Endothelial cell of umbilical vein (primary cell): ENCODE data around the gene CHSY3. TPM values are rescaled to one million over a fixed set of nuclear protein-coding genes. Genes with fewer than 3 reads are reported as not detected.

ENCODE experiments used
- BruUV-seq: library from RNA; stranded (reverse); fragments of 400-500 nt; replicated peaks from 2 replicates; lab custom pipeline; 2021; lab: Mats Ljungman, UMichigan
- CTCF ChIA-PET: fragments of 300-600, 350-600 bp; sonication (Branson Sonifier 250); formaldehyde crosslinking; loops from one replicate; lab custom pipeline; 2021; ENCODE audit warnings: antibody characterized with exemption, inconsistent platforms; lab: Charles Lee
- POLR2A ChIA-PET: fragments of 300-600, 350-600 bp; sonication (Branson Sonifier 250); formaldehyde crosslinking; loops from one replicate; lab custom pipeline; 2021; ENCODE audit warnings: antibody characterized with exemption, inconsistent platforms; lab: Charles Lee
- DNase-seq: peaks from one replicate; pipeline ENCODE4 v3.0.0-alpha.2; 2011; ENCODE audit warnings: low read depth, low spot score
- FAIRE-seq: peaks from 2 replicates; lab custom pipeline; 2011; peaks lifted over from hg19 to GRCh38; lab: Jason Lieb, UNC
- H2AFZ ChIP-seq: 2 replicates; pipeline ENCODE4 v1.6.0; 2012; ENCODE audit warnings: low read depth, low read length, control low read depth, inconsistent platforms
- H3K27ac ChIP-seq: 2 replicates; pipeline ENCODE4 v1.5.1; 2011; ENCODE audit warnings: low read depth, mild to moderate bottlenecking, control low read depth, low read length, moderate library complexity; ENCODE audit not compliant: insufficient read depth
- H3K27me3 ChIP-seq, 2 experiments: 2 replicates each; pipeline versions ENCODE4 v1.6.0 to v1.6.1; 2011; ENCODE audit warnings: low read length in 2 of 2, mixed read lengths in 1 of 2; ENCODE audit not compliant: control insufficient read depth in 2 of 2, insufficient read depth in 2 of 2
- H3K36me3 ChIP-seq, 2 experiments: 2 replicates in 1 of 2; 3 replicates in 1 of 2; pipeline ENCODE4 v1.5.1; 2011; ENCODE audit warnings: low read length in 2 of 2, mild to moderate bottlenecking in 1 of 2, moderate library complexity in 1 of 2; ENCODE audit not compliant: control insufficient read depth in 2 of 2, insufficient read depth in 2 of 2; ENCODE audit errors: extremely low read depth in 1 of 2
- H3K4me1 ChIP-seq: 3 replicates; pipeline ENCODE4 v1.5.1; 2011; ENCODE audit warnings: mild to moderate bottlenecking, low read length; ENCODE audit not compliant: control insufficient read depth, insufficient read depth; ENCODE audit errors: extremely low read depth
- H3K4me2 ChIP-seq: 2 replicates; pipeline ENCODE4 v1.6.1; 2011; ENCODE audit warnings: low read length, control low read depth, mixed read lengths; ENCODE audit not compliant: insufficient read depth
- H3K4me3 ChIP-seq, 3 experiments: fragments of 200-600 bp in 1 of 3; sonication (generic), shearing (Covaris generic) in 1 of 3; replicated peaks in 1 of 3; 2 replicates each; pipeline ENCODE4 v1.5.1; 2011 to 2016; ENCODE audit warnings: control low read depth in 3 of 3, low read length in 3 of 3, mild to moderate bottlenecking in 2 of 3, inconsistent platforms in 1 of 3, low read depth in 1 of 3, moderate library complexity in 1 of 3; ENCODE audit not compliant: insufficient read depth in 1 of 3
- H3K79me2 ChIP-seq: 2 replicates; pipeline ENCODE4 v1.6.0; 2012; ENCODE audit warnings: low read length, inconsistent platforms; ENCODE audit not compliant: control insufficient read depth, insufficient read depth
- H3K9ac ChIP-seq: replicated peaks from 2 replicates; pipeline ENCODE3; 2011; ENCODE audit warnings: low read length, control low read depth; ENCODE audit not compliant: insufficient read depth; ENCODE audit errors: extremely low read depth
- H3K9me1 ChIP-seq: replicated peaks from 3 replicates; pipeline ENCODE4 v1.6.0; 2011; ENCODE audit warnings: mild to moderate bottlenecking, low read length; ENCODE audit not compliant: control insufficient read depth, insufficient read depth; ENCODE audit errors: extremely low read depth
- H3K9me3 ChIP-seq: replicated peaks from 2 replicates; pipeline ENCODE4 v1.5.1; 2012; ENCODE audit warnings: low read length, inconsistent platforms; ENCODE audit not compliant: control insufficient read depth, insufficient read depth
- H4K20me1 ChIP-seq: replicated peaks from 2 replicates; pipeline ENCODE3; 2011; ENCODE audit warnings: mild to moderate bottlenecking, low read length; ENCODE audit not compliant: control insufficient read depth, insufficient read depth; ENCODE audit errors: extremely low read depth
- CTCF ChIP-seq, 2 donors: IDR thresholded peaks; 1 replicate in 1 of 2; 2 replicates in 1 of 2; pipeline ENCODE4 v1.5.1; 2011; ENCODE audit warnings: low read length in 2 of 2, mild to moderate bottlenecking in 2 of 2, moderate library complexity in 2 of 2, control low read depth in 1 of 2, inconsistent platforms in 1 of 2, low read depth in 1 of 2; ENCODE audit not compliant: insufficient read depth in 1 of 2; ENCODE audit errors: extremely low read depth in 1 of 2
- EZH2 ChIP-seq: IDR thresholded peaks from 2 replicates; pipeline ENCODE4 v1.6.1; 2012; ENCODE audit warnings: borderline replicate concordance, low read depth, mild to moderate bottlenecking, moderate library complexity, low read length, inconsistent platforms; ENCODE audit not compliant: severe bottlenecking
- JUN ChIP-seq: IDR thresholded peaks from 2 replicates; pipeline ENCODE4 v1.6.1; 2011; ENCODE audit warnings: borderline replicate concordance, low read depth; ENCODE audit not compliant: insufficient read length, insufficient read depth
- MAX ChIP-seq: IDR thresholded peaks from 2 replicates; pipeline ENCODE4 v1.6.1; 2011; ENCODE audit not compliant: insufficient read depth, insufficient read length
- MYC ChIP-seq: IDR thresholded peaks from one replicate; pipeline ENCODE4 v1.6.1; 2011; ENCODE audit warnings: mild to moderate bottlenecking, low read depth, low read length
- dilution Hi-C: fragments of 300-500 bp; cut with MboI; formaldehyde crosslinking; loops from one replicate; pipeline ENCODE4 v1.15.0; 2019; ENCODE audit warnings: low sequenced_read_pairs; ENCODE audit not compliant: extremely low pct_ligation_motif_present
- intact Hi-C: fragments of 100-400 bp; cut with micrococcal nuclease; formaldehyde crosslinking; loops from one replicate; pipeline ENCODE4 v1.10.0; 2022
- polyA plus RNA-seq, 4 experiments: library from polyadenylated mRNA; depleted of rRNA in 3 of 4; stranded (reverse) in 3 of 4; unstranded in 1 of 4; fragments of >200 nt; gene quantifications; 2 replicates each; pipeline versions ENCODE4 v1.2.1 to v1.2.3, GENCODE V29; 2011 to 2012; ENCODE audit warnings: missing spikeins in 1 of 4
- total RNA-seq: library from RNA; stranded (reverse); gene quantifications from 2 replicates; pipeline ENCODE4 v1.2.3, GENCODE V29; 2021

Gene CHSY3
- total and polyA plus RNA-seq, 2 donors (not counting 3 experiments of a cell fraction or from before 2014, with no cell fraction given) = 2.2 to 8.4 TPM

GRCh38 chr5:129903466-129904101, 681 bp upstream of the CHSY3 start:
- Histone ChIP-seq H3K36me3 (no peaks in the 10 kb centered on the region), H4K20me1 (no peaks in the 10 kb centered on the region), H3K9ac (peak overlapping the region; percentile 35), H3K4me2 (peak overlapping the region; percentile 36), H2AFZ (peak overlapping the region; percentile 99), H3K9me3 (no peaks in the 10 kb centered on the region), H3K27me3 (no peaks in the 10 kb centered on the region), H3K79me2 (no peaks in the 10 kb centered on the region), H3K27ac (no peak overlapping the region), H3K4me3 (peak overlapping the region; percentile 35 to 89 (median 47)), H3K4me1 (peaks cover 15% of the 10 kb centered on the region), H3K9me1 (no peaks in the 10 kb centered on the region)
- ChIA-PET CTCF (interaction anchor here (0.8 to 3.7 kb wide), 4 partner anchors 132 to 1520 kb away, joined by 3 to 19 read pairs (median 4); no protein-coding TSS in a partner anchor), POLR2A (no interaction called here)
- TF ChIP-seq EZH2 (no peak), MYC (no peak), MAX (no peak), JUN (no peak), CTCF (IDR thresholded peaks at IDR 0.05; ENCODE audit: extremely low read depth in 1 of 2, insufficient read depth in 1 of 2, low read depth in 1 of 2, low read length in 2 of 2) (no peak)
- no peak for DNase-seq
- TSS peak; percentile 76 for BruUV-seq
- no peak for FAIRE-seq
- dilution Hi-C loops = no loop called here
- intact Hi-C loops = loop anchor here (2.0 to 10.0 kb wide), 4 partner anchors 237 to 1361 kb away; partner anchors contain the start of gene CDC42SE2
